Activated naive CD8-positive, alpha-beta T cell treated with anti-CD3 and anti-CD28 coated beads, Interleukin-2, amount 50 U/mL, for 16 hours (primary cell): ENCODE measurements around the gene ZEB2.
"Not testable (repeated sequence)": the region's sequence is repeated elsewhere in the genome, so short reads cannot be mapped to it uniquely, and the experiment has no call there.

Source experiments
- DNase-seq: peaks from one replicate; pipeline ENCODE4 v3.0.0-alpha.2; 2020; ENCODE audit warnings: low read depth, low spot score

The ZEB2 gene

GRCh38 chr2:144383571-144384100 lies 136.3 kb downstream of the ZEB2 start:
- no peak for DNase-seq

GRCh38 chr2:144382849-144383248 lies 137.1 kb downstream of the ZEB2 start:
- DNase-seq: no peak

- no peak for DNase-seq
These were observed 138.2 kb downstream of the ZEB2 start for GRCh38 chr2:144381716-144382115.

GRCh38 chr2:144379851-144380311 lies 140.0 kb downstream of the ZEB2 start:
- no peak for DNase-seq

- no peak for DNase-seq
These were observed 141.4 kb downstream of the ZEB2 start for GRCh38 chr2:144378551-144378950.

- DNase-seq: no peak
These were observed 142.0 kb downstream of the ZEB2 start for GRCh38 chr2:144377914-144378313.

- DNase-seq: no peak
These were observed 143.0 kb downstream of the ZEB2 start for GRCh38 chr2:144376926-144377325.

GRCh38 chr2:144376460-144376859 lies 143.5 kb downstream of the ZEB2 start:
- no peak for DNase-seq

GRCh38 chr2:144374163-144374661 lies 145.7 kb downstream of the ZEB2 start:
- DNase-seq: no peak

GRCh38 chr2:144372410-144373080 lies 147.4 kb downstream of the ZEB2 start:
- DNase-seq: no peak

GRCh38 chr2:144370937-144371584 lies 148.9 kb downstream of the ZEB2 start:
- no peak for DNase-seq

GRCh38 chr2:144369416-144369815 lies 150.5 kb downstream of the ZEB2 start:
- DNase-seq: no peak

- no peak for DNase-seq
These were observed 153.0 kb downstream of the ZEB2 start for GRCh38 chr2:144366825-144367429.

GRCh38 chr2:144364944-144365738 lies 154.8 kb downstream of the ZEB2 start:
- no peak for DNase-seq

GRCh38 chr2:144364247-144364646 lies 155.7 kb downstream of the ZEB2 start:
- not testable (repeated sequence) for DNase-seq

GRCh38 chr2:144362401-144362800 lies 157.5 kb downstream of the ZEB2 start:
- DNase-seq: no peak

GRCh38 chr2:144361742-144362141 lies 158.2 kb downstream of the ZEB2 start:
- DNase-seq: no peak

- no peak for DNase-seq
These were observed 160.2 kb downstream of the ZEB2 start for GRCh38 chr2:144359684-144360083.

- no peak for DNase-seq
These were observed 160.9 kb downstream of the ZEB2 start for GRCh38 chr2:144358979-144359541.

- no peak for DNase-seq
These were observed 161.4 kb downstream of the ZEB2 start for GRCh38 chr2:144358374-144358964.
